ENCODE measurements around the gene NBPF20. TPM values are rescaled to one million over a fixed set of nuclear protein-coding genes. Genes with fewer than 3 reads are reported as not detected.
"Not testable (repeated sequence)": the region's sequence is repeated elsewhere in the genome, so short reads cannot be mapped to it uniquely, and the experiment has no call there.

NBPF20 gene
- polyA plus RNA-seq, 3 donors = 1.3 to 3.0 (median 2.0) TPM

- DNase-seq (ENCODE audit: low read depth in 3 of 3, low spot score in 2 of 3) = not testable (repeated sequence)
Observed at GRCh38 chr1:145429329-145429728, 3.9 kb upstream of the NBPF20 start.

DNA sequence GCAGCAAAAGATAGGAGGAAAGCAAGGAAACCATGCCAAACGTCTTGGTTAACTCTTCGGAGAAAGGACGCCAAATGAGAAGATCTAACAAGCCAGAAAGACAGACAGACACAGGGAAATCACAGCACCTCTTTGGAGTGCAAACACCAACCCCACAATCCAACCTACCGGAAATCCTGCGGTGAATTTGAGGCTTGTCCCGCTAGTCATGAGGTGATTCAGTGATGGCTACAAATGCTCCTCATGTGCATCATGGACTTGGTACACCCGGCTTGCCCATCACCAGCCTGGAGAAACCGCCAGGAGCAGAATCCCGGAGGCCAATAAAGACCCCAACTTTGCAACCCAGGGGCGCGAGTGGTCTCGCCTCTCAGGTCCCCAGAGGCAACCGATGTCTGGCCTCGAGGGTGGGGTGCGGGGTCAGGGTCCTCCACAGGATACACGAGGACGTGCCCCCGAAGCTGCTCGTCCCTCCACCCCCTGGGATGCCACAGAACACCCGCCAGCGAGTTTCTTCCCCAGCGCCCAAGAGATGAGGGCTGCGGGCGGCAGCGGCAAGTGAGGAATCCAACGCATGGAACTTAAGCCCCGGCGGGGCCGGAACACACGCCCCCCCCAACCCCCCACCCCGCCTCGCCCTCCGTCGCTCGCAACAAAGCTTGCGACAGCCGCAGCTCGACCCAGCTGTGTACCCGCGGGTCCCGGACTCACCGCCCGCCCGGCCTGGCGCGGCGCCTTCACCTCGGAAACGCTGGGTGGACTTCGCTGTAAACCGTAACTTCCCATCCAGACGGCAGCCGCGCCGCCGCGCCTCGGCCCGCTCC, 579 bp downstream of the NBPF20 start:
- not testable (repeated sequence) for DNase-seq (ENCODE audit: low read depth in 3 of 3, low spot score in 2 of 3)

GRCh38 chr1:145415149-145415548, 10.3 kb downstream of the NBPF20 start:
- not testable (repeated sequence) for DNase-seq (ENCODE audit: low read depth in 3 of 3, low spot score in 2 of 3)

DNA sequence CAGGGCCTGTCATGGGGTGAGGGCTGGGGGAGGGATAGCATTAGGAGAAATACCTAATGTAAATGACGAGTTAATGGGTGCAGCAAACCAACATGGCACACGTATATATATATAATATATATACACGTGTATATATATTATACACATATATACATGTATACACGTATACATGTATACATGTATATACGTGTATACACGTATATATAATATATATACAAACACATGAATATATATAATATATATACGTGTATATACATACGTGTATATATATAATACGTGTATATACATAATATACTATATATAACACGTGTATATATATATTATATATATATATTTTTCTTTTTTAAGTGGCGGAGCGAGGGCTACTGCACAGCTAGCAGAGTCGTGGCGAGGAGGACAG, 18.1 kb downstream of the NBPF20 start:
- not testable (repeated sequence) for DNase-seq (ENCODE audit: low read depth in 3 of 3, low spot score in 2 of 3)

DNA sequence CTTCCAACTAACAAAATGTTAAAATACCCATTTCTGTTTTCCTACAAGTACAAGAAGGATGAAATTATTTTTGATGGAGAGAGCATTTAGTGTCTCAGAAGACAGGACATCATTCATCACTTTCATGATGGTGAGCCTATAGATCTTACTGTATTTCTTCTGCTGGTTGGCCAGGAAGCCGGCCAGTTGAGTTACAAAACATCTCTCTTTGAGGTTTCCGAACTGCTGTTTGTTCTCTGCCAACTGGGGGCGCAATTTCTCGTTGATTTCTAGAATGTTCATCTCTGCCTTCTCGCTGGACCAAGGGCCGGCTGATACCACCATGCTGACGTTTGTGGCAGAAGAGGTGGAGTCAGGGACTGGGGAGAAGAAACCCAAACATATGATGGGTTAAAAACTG, 20.5 kb downstream of the NBPF20 start:
- DNase-seq (ENCODE audit: low read depth in 3 of 3, low spot score in 2 of 3) = not testable (repeated sequence)

GRCh38 chr1:145400701-145401100, 24.7 kb downstream of the NBPF20 start:
- not testable (repeated sequence) for DNase-seq (ENCODE audit: low read depth in 3 of 3, low spot score in 2 of 3)

Other genes with a start within 250 kb of the NBPF20 start
- under 1 TPM in 1 of 3 donors, not detected in 2; 0.71 TPM for gene PPIAL4D, start 183.4 kb downstream of the NBPF20 start, polyA plus RNA-seq (ENCODE audit: insufficient read length in 3 of 3)
- gene GPR89A, start 182.4 kb upstream of the NBPF20 start, polyA plus RNA-seq (ENCODE audit: insufficient read length in 3 of 3) = 10 to 100 TPM; 38.5 to 53.0 (median 45.1) TPM

Data from right renal cortex interstitium (tissue), 3 donors.